CD4-positive, alpha-beta T cell (primary cell): ENCODE data around the gene C19orf33. TPM values are rescaled to one million over a fixed set of nuclear protein-coding genes. Genes with fewer than 3 reads are reported as not detected.

Source experiments
- ATAC-seq: fragments of 200-7000 bp; cut with Tn5 transposase; one replicate; pipeline ENCODE4 v1.10.0; 2022; ENCODE audit warnings: mild to moderate bottlenecking; ENCODE audit not compliant: poor library complexity
- CTCF ChIA-PET: fragments of 350-600 bp; sonication (Branson Sonifier 250); formaldehyde crosslinking; loops from one replicate; lab custom pipeline; 2021; ENCODE audit warnings: antibody characterized with exemption, inconsistent platforms; lab: Charles Lee
- POLR2A ChIA-PET: fragments of 350-600 bp; sonication (Branson Sonifier 250); formaldehyde crosslinking; loops from one replicate; lab custom pipeline; 2021; ENCODE audit warnings: antibody characterized with exemption, inconsistent platforms; lab: Charles Lee
- DNase-seq, 14 experiments: peaks; one replicate each; pipeline ENCODE4 v3.0.0-alpha.2; 2013 to 2020; ENCODE audit warnings: mixed read lengths in 2 of 14
- H3K27ac ChIP-seq, 2 donors: one replicate each; pipeline versions ENCODE4 v1.5.1 to v1.7.0; 2013; ENCODE audit warnings: low read length in 2 of 2, low read depth in 1 of 2, mild to moderate bottlenecking in 1 of 2
- H3K27me3 ChIP-seq, 2 experiments: 1 replicate in 1 of 2; 2 replicates in 1 of 2; pipeline versions ENCODE4 v1.6.1 to v1.7.0; 2013; ENCODE audit warnings: low read length in 2 of 2, control low read depth in 1 of 2, mild to moderate bottlenecking in 1 of 2, moderate library complexity in 1 of 2; ENCODE audit not compliant: insufficient read depth in 2 of 2, control insufficient read depth in 1 of 2
- H3K36me3 ChIP-seq: one replicate; pipeline ENCODE4 v1.6.1; 2013; ENCODE audit warnings: low read length, control low read depth; ENCODE audit not compliant: insufficient read depth
- H3K4me1 ChIP-seq: one replicate; pipeline ENCODE4 v1.6.1; 2013; ENCODE audit warnings: low read length, control low read depth; ENCODE audit not compliant: insufficient read depth
- H3K4me3 ChIP-seq: one replicate; pipeline ENCODE4 v1.5.1; 2013; ENCODE audit warnings: mild to moderate bottlenecking, low read length, moderate library complexity
- H3K9me3 ChIP-seq, 2 experiments: 1 replicate in 1 of 2; 2 replicates in 1 of 2; pipeline versions ENCODE4 v1.6.1 to v1.7.0; 2013; ENCODE audit warnings: low read length in 2 of 2, mild to moderate bottlenecking in 2 of 2, control low read depth in 1 of 2, moderate library complexity in 1 of 2; ENCODE audit not compliant: control insufficient read depth in 1 of 2, insufficient read depth in 1 of 2
- H3K27ac Mint-ChIP-seq: one replicate; pipeline ENCODE4 v1.8.0; 2020; ENCODE audit warnings: mixed read lengths
- H3K27me3 Mint-ChIP-seq: one replicate; pipeline ENCODE4 v1.8.0; 2021; ENCODE audit warnings: mixed read lengths
- H3K36me3 Mint-ChIP-seq: one replicate; pipeline ENCODE4 v1.8.0; 2021; ENCODE audit warnings: low read depth, mixed read lengths
- H3K4me1 Mint-ChIP-seq: one replicate; pipeline ENCODE4 v1.8.0; 2021; ENCODE audit warnings: low read depth, mixed read lengths
- H3K4me3 Mint-ChIP-seq: one replicate; pipeline ENCODE4 v1.8.0; 2020; ENCODE audit warnings: mild to moderate bottlenecking, mixed read lengths
- H3K9me3 Mint-ChIP-seq: one replicate; pipeline ENCODE4 v1.8.0; 2020; ENCODE audit warnings: mixed read lengths
- intact Hi-C, 2 experiments: fragments of 100-400 bp; cut with DNase I in 1 of 2; cut with micrococcal nuclease in 1 of 2; formaldehyde crosslinking; loops; one replicate each; pipeline versions ENCODE4 v1.15.1 to v1.9.0; 2023 to 2025; cut with DNase I, micrococcal nuclease
- total RNA-seq, 174 experiments: library from RNA in 2 of 174; stranded (reverse) in 2 of 174; gene quantifications; one replicate each; pipeline ENCODE4 v1.2.3 and lab custom pipeline; 2021 to 2026
- TF ChIP-seq, protein P1 (sequence below): fragments of 200-600 bp; IDR thresholded peaks from one replicate; pipeline ENCODE4 v1.8.0; 2022; ENCODE audit warnings: antibody characterized with exemption, mild to moderate bottlenecking

The C19orf33 gene
- total RNA-seq, 2 experiments from 2014 or later: not detected

DNA sequence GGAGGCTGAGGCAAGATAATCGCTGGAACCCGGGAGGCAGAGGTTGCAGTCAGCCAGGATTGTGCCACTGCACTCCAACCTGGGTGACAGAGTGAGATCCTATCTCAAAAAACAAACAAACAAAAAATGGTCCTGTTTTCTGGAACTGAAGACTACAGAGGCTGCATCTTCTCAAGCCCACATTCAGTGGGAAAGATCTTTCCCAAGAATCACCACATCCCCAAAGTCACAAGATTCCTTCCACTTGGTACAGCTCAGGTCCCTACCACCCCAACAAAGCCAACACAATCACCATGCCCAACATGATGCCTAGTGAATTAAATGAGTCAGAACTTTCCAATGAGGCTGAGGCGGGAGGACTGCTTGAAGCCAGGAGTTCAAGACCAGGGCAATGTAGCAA is 46.8 kb downstream of the C19orf33 start:
- no peaks in the 10 kb centered on the region for H3K4me1 ChIP-seq
- ChIA-PET CTCF (no interaction called here), POLR2A (no interaction called here)
- Mint-ChIP-seq H3K9me3 (no peaks in the 10 kb centered on the region), H3K4me3 (no peak overlapping the region), H3K27me3 (no peaks in the 10 kb centered on the region), H3K27ac (no peak overlapping the region), H3K4me1 (no peaks in the 10 kb centered on the region), H3K36me3 (no peaks in the 10 kb centered on the region)
- no peak overlapping the region for H3K27ac ChIP-seq
- no peak overlapping the region for H3K4me3 ChIP-seq
- no peaks in the 10 kb centered on the region for H3K27me3 ChIP-seq
- intact Hi-C loops: no loop called here
- no peaks in the 10 kb centered on the region for H3K36me3 ChIP-seq
- ATAC-seq (no peak), DNase-seq (no peak)
- TF ChIP-seq, protein P1, sequence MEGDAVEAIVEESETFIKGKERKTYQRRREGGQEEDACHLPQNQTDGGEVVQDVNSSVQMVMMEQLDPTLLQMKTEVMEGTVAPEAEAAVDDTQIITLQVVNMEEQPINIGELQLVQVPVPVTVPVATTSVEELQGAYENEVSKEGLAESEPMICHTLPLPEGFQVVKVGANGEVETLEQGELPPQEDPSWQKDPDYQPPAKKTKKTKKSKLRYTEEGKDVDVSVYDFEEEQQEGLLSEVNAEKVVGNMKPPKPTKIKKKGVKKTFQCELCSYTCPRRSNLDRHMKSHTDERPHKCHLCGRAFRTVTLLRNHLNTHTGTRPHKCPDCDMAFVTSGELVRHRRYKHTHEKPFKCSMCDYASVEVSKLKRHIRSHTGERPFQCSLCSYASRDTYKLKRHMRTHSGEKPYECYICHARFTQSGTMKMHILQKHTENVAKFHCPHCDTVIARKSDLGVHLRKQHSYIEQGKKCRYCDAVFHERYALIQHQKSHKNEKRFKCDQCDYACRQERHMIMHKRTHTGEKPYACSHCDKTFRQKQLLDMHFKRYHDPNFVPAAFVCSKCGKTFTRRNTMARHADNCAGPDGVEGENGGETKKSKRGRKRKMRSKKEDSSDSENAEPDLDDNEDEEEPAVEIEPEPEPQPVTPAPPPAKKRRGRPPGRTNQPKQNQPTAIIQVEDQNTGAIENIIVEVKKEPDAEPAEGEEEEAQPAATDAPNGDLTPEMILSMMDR: no peak
- no peaks in the 10 kb centered on the region for H3K9me3 ChIP-seq

DNA sequence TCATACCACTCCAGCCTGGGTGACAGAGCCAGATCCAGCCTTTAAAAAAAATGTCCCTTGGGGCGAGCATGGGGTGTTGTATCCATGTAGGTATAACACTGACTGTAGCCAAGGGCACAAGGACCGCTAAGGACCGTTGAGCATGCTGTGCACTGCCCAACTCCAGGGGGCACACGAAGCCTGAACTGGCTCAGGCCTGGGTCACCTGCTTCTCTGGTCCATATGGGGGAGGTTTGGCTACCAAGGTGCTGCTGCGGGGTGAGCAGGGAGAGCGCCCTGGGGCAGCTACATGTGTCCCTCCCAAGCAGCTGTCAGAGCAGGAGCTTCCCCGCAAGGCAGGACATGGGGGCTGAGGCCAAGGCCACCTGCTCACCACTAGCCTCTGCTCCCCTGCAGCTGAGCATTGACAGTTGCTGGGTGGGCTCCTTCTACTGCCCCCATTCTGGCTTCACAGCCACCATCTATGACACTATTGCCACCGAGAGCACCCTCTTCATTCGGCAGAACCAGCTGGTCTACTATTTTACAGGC is 47.9 kb downstream of the C19orf33 start:
- ChIA-PET POLR2A (no interaction called here), CTCF (no interaction called here)
- no peaks in the 10 kb centered on the region for H3K27me3 ChIP-seq
- H3K27ac ChIP-seq: no peak overlapping the region
- no peaks in the 10 kb centered on the region for H3K4me1 ChIP-seq
- ATAC-seq (no peak), DNase-seq (no peak)
- intact Hi-C loops: no loop called here
- TF ChIP-seq, protein P1: no peak
- H3K4me3 ChIP-seq: no peak overlapping the region
- H3K4me1 Mint-ChIP-seq: no peaks in the 10 kb centered on the region
- H3K36me3 ChIP-seq: no peaks in the 10 kb centered on the region
- H3K36me3 Mint-ChIP-seq: no peaks in the 10 kb centered on the region
- H3K9me3 Mint-ChIP-seq: no peaks in the 10 kb centered on the region
- no peaks in the 10 kb centered on the region for H3K27me3 Mint-ChIP-seq
- H3K27ac Mint-ChIP-seq: no peak overlapping the region
- H3K9me3 ChIP-seq: no peaks in the 10 kb centered on the region
- H3K4me3 Mint-ChIP-seq: no peak overlapping the region

DNA sequence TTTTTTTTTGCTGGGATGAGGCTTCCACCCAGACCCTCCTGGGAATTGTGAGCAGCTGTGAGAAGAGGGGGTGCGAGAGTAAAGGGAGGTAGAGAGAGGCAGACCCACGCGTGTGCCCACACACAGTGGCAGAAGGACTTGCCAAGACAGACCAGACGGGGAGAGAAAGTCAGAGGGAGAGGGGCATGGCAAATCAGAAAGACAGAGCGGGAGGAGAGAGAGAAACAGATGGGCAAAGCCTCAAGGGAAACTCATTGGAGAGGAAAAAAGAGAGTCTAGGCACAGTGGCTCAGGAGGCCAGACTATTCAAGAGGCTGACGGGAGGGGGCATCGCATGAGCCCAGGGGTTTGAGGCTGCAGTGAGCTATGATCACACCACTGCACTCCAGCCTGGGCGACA is 48.6 kb downstream of the C19orf33 start:
- H3K27ac ChIP-seq: no peak overlapping the region
- Mint-ChIP-seq H3K27me3 (no peaks in the 10 kb centered on the region), H3K4me1 (no peaks in the 10 kb centered on the region), H3K4me3 (no peak overlapping the region), H3K36me3 (no peaks in the 10 kb centered on the region), H3K9me3 (no peaks in the 10 kb centered on the region), H3K27ac (no peak overlapping the region)
- no peak overlapping the region for H3K4me3 ChIP-seq
- no peaks in the 10 kb centered on the region for H3K9me3 ChIP-seq
- POLR2A ChIA-PET: no interaction called here
- no peak for ATAC-seq
- intact Hi-C loops: no loop called here
- CTCF ChIA-PET: interaction anchor here (0.6 kb wide), 1 partner anchor 448 kb away, joined by 3 read pairs; no protein-coding TSS in a partner anchor
- H3K4me1 ChIP-seq: no peaks in the 10 kb centered on the region
- no peak for DNase-seq
- TF ChIP-seq, protein P1: no peak
- H3K36me3 ChIP-seq: no peaks in the 10 kb centered on the region
- no peaks in the 10 kb centered on the region for H3K27me3 ChIP-seq

Other genes starting within 250 kb of the C19orf33 start
- gene DPF1, start 80.0 kb upstream of the C19orf33 start, total RNA-seq: not detected
- gene PPP1R14A, start 47.9 kb upstream of the C19orf33 start, total RNA-seq: not detected
- 10 to 100 TPM; 25.4 to 26.5 TPM for gene SPINT2, start 39.7 kb upstream of the C19orf33 start, total RNA-seq
- 10 to 100 TPM; 15.9 to 17.1 TPM for gene YIF1B, start 11.7 kb downstream of the C19orf33 start, total RNA-seq
- gene KCNK6, start 15.6 kb downstream of the C19orf33 start, total RNA-seq: 1 to 10 TPM; 3.0 to 3.1 TPM
- gene CATSPERG, start 31.6 kb downstream of the C19orf33 start, total RNA-seq: 1 to 10 TPM; 8.0 to 9.6 TPM
- gene PSMD8, start 70.3 kb downstream of the C19orf33 start, total RNA-seq: 10 to 100 TPM; 61.2 to 64.4 TPM
- under 1 TPM; 0.17 to 0.19 TPM for gene GGN, start 83.8 kb downstream of the C19orf33 start, total RNA-seq
- 1 to 10 TPM; 1.6 to 1.7 TPM for gene SPRED3, start 84.4 kb downstream of the C19orf33 start, total RNA-seq
- gene FAM98C, start 98.8 kb downstream of the C19orf33 start, total RNA-seq: 10 to 100 TPM; 33.2 to 36.1 TPM
- gene RASGRP4, start 122.0 kb downstream of the C19orf33 start, total RNA-seq: under 1 TPM; 0.30 to 0.45 TPM
- gene RYR1, start 129.4 kb downstream of the C19orf33 start, total RNA-seq: 1 to 10 TPM in 1 of 2 experiments, under 1 TPM in 1; 0.20 to 1.2 TPM